Raji (cell line): ENCODE data around the gene LAPTM5.

Experiments used
- POLR2A ChIP-seq: IDR thresholded peaks from 2 replicates; pipeline ENCODE4 v1.6.1; 2011; ENCODE audit warnings: low read depth, low read length, control low read depth; ENCODE audit not compliant: insufficient read depth

LAPTM5 gene

DNA sequence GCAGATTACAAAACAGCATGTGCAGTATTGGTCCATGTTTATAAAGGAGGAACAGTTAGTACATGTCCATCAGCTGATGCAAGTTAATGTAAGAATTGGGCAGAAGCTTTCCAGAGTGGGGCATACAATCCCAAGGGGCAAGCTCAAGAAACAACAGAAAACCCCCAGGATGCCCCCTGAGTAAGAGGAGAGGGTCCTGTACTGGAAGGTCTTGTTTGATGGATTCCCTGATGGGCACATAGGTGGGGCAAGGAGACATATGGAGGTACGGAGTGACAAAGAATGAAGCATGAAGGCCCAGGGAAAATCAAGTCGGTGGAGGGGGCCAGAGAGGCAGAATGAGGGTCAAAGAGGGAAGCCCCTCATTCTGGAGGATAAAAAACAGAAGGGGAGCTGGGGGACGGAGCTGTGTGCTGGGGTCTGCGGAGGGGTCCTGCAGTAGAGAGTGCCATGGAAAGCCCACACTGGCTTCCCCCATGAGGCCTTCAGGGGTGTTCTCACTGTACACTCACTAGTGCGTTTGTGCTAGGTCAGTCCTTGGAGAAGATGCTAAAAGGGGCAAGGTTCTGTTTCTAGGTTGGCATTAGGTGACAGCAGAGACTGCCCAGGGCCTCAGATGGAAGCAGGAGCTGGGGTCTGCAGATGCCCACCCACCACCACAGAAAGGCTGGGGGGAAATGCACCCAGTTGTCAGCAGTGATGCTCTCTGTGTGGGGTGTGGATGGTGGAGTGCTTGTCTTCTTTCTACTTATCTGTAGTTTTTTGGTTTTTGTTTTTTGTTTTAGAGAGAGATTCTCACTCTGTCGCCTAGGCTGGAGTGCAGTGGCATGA lies 21.7 kb downstream of the LAPTM5 start:
- TF ChIP-seq POLR2A: no peak

DNA sequence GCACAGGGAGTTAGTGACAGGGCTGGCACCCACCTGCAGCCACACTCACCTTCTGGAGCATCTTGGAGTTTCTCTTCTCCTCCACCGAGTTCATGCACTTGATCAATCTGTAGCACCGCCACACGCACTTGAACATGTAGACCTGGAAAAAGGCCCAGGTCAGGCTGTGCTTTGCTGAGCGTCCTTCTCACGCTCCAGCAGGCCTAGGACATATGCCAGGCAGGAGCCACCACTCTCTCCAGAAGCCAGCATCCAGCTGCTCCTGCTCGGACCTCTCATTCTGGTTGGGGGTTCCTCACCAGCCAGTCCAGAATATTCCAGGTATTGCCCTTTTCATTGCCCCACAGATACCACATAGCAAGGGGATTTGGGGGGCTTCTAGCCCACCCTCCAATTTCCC lies 22.4 kb downstream of the LAPTM5 start:
- TF ChIP-seq POLR2A: no peak

DNA sequence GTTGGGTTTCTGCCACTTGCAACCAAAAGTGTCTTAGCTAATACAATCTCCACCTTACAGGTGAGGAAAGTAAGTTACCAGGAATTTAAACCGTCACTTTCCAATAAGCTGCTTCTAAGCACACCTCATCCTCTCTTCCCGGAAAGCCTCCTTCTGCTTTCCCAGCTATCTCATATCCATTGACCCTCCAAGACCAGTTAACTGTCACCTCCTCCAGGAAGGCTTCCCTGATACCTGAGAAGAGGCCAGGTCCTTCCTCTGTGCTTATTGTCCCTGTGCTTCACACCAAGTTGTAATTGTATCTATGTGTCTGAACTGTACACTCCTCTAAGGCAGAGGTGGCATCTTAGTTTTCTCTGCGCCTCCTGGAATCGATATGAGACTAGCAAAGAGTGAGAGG lies 23.0 kb downstream of the LAPTM5 start:
- TF ChIP-seq POLR2A: no peak

DNA sequence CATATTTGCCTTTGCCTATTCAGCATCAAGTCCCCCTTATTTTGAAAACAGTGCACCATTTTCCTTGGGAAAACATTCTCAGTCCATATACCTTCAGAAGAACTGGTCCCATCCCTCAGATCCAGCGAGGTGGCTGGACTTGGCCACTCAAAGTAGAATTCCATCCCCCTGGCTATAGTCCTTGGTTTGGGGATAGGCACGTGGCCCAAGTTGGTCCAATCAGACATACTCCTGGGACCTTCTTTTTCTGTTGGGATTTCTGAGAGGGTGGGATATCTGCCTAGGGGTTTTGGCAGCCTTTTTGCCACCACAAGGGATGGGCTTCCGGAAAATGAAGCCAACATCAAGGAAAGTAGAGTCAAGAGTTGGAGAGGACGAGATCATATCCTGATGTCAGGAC lies 23.5 kb downstream of the LAPTM5 start:
- TF ChIP-seq POLR2A: no peak

DNA sequence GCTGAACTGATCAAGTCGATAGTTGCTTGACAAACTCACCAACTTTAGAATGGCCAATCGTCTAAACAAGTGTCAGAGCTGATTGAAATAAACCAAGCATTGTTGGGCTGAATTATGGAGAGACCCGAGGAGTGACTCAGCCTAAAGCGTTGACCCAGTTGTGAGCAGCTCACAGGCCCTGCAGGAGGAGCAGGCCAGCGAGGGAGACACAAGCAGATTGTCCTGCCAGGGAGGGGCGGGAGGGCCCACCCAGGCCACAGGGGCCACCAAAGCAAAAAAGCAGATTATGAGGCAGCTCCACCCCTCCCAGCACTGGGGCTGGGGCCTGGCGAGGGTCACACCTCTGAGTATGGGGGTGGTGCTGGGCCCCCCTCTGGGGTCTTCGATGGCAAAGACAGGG lies 24.1 kb downstream of the LAPTM5 start:
- no peak for TF ChIP-seq POLR2A

DNA sequence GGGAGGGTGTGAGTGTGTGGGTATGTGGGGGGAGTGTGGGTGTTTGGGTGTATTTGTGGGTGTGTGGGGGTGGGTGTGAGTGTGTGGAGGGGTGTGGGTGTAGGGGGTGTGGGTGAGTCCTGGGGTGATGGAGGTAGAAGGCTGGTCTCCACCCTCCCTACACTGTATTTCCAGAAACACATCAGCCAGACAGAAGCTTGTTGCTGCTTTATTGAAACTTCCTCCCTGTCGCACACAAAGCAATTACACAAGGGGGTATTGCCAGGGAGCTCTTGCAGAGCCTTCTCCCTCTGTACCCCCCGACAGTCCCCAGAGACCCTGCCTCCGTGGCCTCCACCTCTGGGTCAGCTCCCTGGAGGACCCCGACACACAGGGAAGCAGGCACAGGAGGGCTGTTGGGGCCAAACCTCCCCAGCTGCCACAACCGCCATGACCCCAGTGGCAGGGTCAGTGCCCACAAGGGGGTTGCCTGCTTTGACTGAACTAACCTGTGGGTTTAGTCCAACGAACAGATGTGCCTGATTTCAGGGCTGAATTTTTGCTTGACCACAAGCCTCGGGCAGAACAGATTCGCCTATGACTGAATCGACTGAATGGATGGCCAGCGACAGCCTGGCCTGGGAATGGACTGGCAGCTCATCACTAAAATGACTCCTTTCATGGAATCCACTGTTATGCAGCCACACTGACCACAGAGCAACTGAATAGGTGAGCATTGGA lies 25.1 kb downstream of the LAPTM5 start:
- no peak for TF ChIP-seq POLR2A

DNA sequence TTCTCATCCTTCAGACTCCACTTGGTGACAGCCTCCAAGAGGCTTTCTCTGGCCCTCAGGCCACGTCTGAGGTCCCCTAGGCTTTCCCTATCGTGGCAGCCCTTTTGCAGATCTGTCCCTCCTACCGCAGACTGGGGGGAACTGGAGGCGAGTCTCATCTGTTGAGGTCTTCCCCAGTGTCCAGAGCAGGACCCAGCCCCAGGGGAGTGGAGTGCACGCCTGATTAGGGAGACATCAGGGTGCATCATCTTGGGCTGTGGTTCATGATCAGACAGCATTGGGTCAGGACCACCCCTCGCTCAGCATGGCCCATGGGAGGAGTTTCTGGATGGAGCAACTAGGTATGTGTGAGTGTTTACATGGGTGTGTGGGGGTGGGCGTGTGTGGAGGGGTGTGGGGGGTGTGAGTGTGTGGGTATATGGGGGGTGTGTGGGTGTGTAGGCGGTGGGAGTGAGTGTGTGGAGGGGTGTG lies 25.7 kb downstream of the LAPTM5 start:
- no peak for TF ChIP-seq POLR2A

DNA sequence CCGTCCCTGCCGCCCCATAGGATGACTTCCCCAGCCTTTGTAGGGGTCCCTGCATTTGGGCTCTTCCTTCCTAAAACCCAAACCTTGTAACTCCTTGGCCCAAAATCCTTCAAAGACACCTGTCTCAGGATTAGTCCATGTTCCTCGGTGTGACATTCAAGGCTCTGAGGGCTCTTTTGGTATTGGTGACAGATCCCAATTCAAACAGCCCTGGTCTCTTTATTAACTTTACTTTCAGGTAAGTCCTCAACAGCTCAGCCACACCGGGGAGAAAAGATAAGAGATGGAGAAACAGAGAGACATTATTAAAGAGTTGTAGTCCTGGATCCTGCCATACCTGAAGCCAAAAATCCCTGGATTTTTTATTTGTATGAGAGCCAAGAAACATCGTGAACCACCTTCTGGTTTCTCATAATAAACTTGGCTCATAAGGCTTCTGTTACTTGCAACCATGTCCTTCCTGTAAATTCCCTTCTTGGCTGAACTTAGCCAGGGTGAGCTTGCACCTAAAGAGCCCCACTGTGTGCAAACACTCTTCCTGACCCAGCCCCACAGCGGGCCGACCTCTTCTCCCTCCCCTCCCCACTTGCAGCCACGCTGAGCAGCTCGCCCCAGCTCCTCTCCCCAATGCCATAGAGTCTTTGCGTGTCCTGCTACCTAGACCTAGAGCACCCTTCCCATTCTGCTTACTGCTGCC lies 26.3 kb downstream of the LAPTM5 start:
- no peak for TF ChIP-seq POLR2A

DNA sequence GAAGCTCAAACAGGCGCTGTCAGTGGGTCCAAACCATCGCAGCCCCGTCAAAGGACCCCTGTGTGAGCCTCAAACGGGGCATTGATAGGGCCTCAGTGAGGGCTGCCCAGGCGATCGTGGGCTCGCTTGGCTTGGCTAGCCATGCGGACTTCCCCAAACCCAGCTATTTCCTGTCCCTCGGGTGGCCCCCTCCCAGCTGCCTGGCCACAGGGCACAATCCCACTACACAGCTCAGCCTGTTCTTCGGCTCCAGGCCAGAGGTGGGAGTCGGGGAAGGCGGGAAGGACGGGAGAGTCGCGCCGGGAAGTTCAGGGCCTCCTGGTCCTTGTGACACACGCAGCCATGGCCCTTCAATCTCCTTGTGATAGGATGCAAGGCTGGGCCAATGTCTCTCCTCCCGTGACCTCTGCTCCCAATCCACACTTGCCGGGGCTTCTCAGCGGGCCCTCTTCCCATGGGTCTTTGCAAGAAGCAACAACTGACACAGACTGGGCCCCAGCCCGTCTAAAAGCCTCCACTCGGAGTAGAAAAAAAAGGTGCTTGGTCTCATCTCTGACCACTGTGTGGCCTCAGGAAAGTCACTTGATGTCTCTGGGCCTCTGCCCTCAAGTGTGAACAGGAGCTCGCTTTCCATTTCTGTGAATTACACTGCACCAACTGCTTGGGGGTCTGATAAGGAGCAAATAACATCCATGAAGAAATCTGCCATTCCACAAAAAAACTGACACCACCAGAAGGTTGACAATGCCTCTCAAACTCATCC lies 27.0 kb downstream of the LAPTM5 start:
- no peak for TF ChIP-seq POLR2A

DNA sequence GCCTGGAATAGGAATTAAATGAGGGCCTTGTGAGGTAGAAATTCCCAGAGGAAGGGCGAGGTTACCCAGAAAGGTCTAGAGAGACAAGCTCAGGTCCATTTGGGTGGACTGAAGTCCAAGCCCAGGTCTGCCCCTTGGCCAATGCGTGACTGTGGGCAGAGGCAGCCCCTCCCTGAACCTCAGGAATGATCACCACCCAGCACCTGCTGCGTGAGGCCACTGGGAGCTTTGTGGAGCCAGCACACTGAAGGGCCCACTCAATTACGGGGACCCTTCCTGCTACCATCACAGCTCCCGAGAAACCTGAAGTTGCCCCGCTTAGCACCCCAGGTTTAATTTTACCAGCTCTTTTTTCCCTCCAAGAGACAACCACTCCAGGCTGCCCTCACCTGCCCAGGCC lies 27.7 kb downstream of the LAPTM5 start:
- TF ChIP-seq POLR2A: no peak

DNA sequence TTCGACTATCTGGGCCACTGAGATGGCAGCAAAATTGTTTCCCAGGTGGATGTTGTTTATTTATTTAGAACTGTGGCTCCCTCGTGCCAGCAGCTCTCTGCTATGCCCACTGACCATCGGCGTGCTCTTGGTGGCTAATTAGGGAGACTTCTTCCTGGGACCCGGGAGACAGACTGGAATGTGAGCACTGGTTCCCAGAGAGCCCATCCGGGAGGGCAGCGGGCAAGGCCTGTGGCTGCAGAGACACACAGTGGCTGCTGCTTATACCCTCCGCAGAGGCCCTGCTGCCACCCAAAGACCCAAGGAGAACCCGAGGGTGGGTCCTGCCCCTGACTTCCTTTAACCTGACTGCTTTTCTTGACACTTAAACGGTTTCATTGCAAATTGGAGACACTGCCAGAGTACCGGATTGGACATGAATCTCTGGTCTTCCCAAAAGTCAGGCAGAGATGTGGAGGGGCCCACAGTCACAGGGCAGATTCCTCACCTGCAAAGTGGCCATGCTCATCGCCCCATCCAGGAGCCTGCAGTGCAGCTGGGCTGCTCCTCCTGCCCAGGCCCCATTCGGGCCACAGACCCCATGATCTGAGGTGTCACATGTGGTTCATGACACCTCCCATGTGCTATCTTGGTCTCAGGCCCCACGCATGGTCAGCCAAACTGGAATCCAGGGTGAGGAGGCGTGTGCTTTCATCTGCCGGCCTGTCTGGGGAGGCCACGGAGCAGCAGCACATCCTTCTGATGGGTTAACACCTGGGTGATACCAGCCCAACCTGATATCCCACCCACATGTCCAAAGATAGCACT lies 28.5 kb downstream of the LAPTM5 start:
- TF ChIP-seq POLR2A: no peak

DNA sequence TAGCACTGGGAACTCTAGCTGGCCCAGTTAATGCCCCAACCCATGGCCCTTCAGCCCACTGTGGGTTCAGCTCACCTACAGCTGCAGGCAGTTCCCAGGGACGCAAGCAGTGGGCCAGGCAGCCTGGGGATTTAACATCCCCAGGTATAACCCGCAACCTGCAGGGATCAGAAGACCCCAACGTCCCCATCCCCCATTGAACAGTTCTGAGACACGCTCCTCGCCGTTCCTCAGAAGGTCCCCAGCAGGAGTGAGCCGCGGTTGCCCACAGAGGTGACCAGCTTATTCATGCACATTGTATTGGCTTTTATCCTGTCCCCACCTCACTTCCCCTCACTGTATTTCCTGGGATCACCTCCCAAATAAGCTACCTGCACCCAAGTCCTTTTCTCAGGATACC lies 29.2 kb downstream of the LAPTM5 start:
- no peak for TF ChIP-seq POLR2A

DNA sequence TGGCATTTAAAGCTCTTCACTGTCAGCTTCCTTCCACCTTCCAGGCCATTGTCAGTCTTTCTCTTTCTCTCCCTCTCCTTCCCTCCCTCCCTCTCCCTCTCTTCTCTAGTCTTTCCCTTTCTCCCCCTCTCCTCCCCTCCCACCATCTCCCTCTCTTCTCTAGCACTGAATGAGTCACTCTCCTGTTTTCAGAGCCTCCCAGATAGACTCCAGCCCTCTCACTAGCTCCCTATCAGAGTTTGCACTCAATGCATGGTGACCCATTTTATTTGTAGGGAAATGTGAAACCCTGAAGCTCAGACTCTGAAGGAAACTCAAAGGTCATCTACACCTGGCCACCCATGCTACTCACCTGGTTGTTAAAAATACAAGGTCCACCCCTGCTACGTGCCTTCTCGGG lies 29.8 kb downstream of the LAPTM5 start:
- TF ChIP-seq POLR2A: no peak
